B cell (primary cell): ENCODE measurements around the gene JMJD8. TPM values are rescaled to one million over a fixed set of nuclear protein-coding genes. Genes with fewer than 3 reads are reported as not detected.

ENCODE experiments used
- ATAC-seq: fragments of 200-7000 bp; cut with Tn5 transposase; one replicate; pipeline ENCODE4 v1.10.0; 2021; ENCODE audit warnings: low read depth, mild to moderate bottlenecking, moderate number of reproducible peaks, moderate library complexity
- CTCF ChIA-PET: fragments of 350-600 bp; sonication (Branson Sonifier 250); formaldehyde crosslinking; loops from one replicate; lab custom pipeline; 2021; ENCODE audit warnings: antibody characterized with exemption, inconsistent platforms; lab: Charles Lee
- POLR2A ChIA-PET: fragments of 350-600 bp; sonication (Branson Sonifier 250); formaldehyde crosslinking; loops from one replicate; lab custom pipeline; 2021; ENCODE audit warnings: antibody characterized with exemption; lab: Charles Lee
- DNase-seq: peaks from one replicate; pipeline ENCODE4 v3.0.0; 2013
- H2AFZ ChIP-seq: 2 replicates; pipeline ENCODE4 v1.6.1; 2012; ENCODE audit warnings: mild to moderate bottlenecking, low read depth, low read length; ENCODE audit not compliant: insufficient read depth, poor library complexity, severe bottlenecking
- H3K27ac ChIP-seq, 2 donors: 1 replicate in 1 of 2; 2 replicates in 1 of 2; pipeline ENCODE4 v1.5.1; 2012 to 2013; ENCODE audit warnings: low read length in 2 of 2, mild to moderate bottlenecking in 2 of 2, moderate library complexity in 1 of 2
- H3K27me3 ChIP-seq, 4 experiments: fragments of 200-600 bp in 1 of 4; sonication (generic) in 1 of 4; replicated peaks in 1 of 4; 1 replicate in 2 of 4; 2 replicates in 2 of 4; pipeline versions ENCODE4 v1.6.1 to v1.7.0; 2013 to 2016; ENCODE audit warnings: low read length in 3 of 4, mild to moderate bottlenecking in 2 of 4, mixed read lengths in 1 of 4, moderate library complexity in 1 of 4; ENCODE audit not compliant: insufficient read depth in 4 of 4, control insufficient read depth in 3 of 4; ENCODE audit errors: control extremely low read depth in 1 of 4
- H3K36me3 ChIP-seq, 2 experiments: replicated peaks in 1 of 2; 1 replicate in 1 of 2; 2 replicates in 1 of 2; pipeline versions ENCODE4 v1.6.1 to v1.7.1; 2013; ENCODE audit warnings: low read length in 1 of 2; ENCODE audit not compliant: insufficient read depth in 2 of 2, control insufficient read depth in 1 of 2; ENCODE audit errors: control extremely low read depth in 1 of 2, extremely low read depth in 1 of 2
- H3K4me1 ChIP-seq, 2 donors: fragments of 200-600 bp in 1 of 2; sonication (generic) in 1 of 2; 1 replicate in 1 of 2; 2 replicates in 1 of 2; pipeline versions ENCODE4 v1.5.1 to v1.6.1; 2013 to 2017; ENCODE audit warnings: low read length in 2 of 2; ENCODE audit not compliant: control insufficient read depth in 2 of 2, insufficient read depth in 2 of 2
- H3K4me2 ChIP-seq: replicated peaks from 2 replicates; pipeline ENCODE3; 2012; ENCODE audit warnings: mild to moderate bottlenecking, low read depth, low read length; ENCODE audit not compliant: poor library complexity, severe bottlenecking
- H3K4me3 ChIP-seq, 5 experiments: fragments of 200-600 bp in 1 of 5; sonication (generic) in 1 of 5; 1 replicate in 3 of 5; 2 replicates in 2 of 5; pipeline versions ENCODE4 v1.5.1 to v1.7.0; 2011 to 2016; ENCODE audit warnings: low read length in 4 of 5, mild to moderate bottlenecking in 4 of 5, low read depth in 2 of 5, control low read depth in 1 of 5, moderate library complexity in 1 of 5; ENCODE audit not compliant: insufficient read depth in 1 of 5; ENCODE audit errors: control extremely low read depth in 1 of 5, extremely low read depth in 1 of 5
- H3K79me2 ChIP-seq: fragments of 200-600 bp; sonication (generic); one replicate; pipeline ENCODE4 v1.6.0; 2016; ENCODE audit warnings: low read length; ENCODE audit not compliant: control insufficient read depth, insufficient read depth
- H3K9ac ChIP-seq: fragments of 200-600 bp; sonication (generic); 2 replicates; pipeline ENCODE4 v1.6.1; 2017; ENCODE audit warnings: mild to moderate bottlenecking, low read length, moderate library complexity
- H3K9me3 ChIP-seq, 3 donors: one replicate each; pipeline versions ENCODE4 v1.6.1 to v1.7.1; 2013; ENCODE audit warnings: low read length in 2 of 3; ENCODE audit not compliant: control insufficient read depth in 2 of 3, insufficient read depth in 1 of 3; ENCODE audit errors: control extremely low read depth in 1 of 3
- H4K20me1 ChIP-seq: 2 replicates; pipeline ENCODE4 v1.6.0; 2012; ENCODE audit warnings: mild to moderate bottlenecking, low read length; ENCODE audit not compliant: insufficient read depth, control insufficient read depth, poor library complexity, severe bottlenecking
- H3K27ac Mint-ChIP-seq: one replicate; pipeline ENCODE4 v1.8.0; 2021; ENCODE audit warnings: mixed read lengths
- H3K27me3 Mint-ChIP-seq: one replicate; pipeline ENCODE4 v1.8.0; 2021; ENCODE audit warnings: mixed read lengths
- H3K4me1 Mint-ChIP-seq: one replicate; pipeline ENCODE4 v1.8.0; 2021; ENCODE audit warnings: mixed read lengths
- H3K4me3 Mint-ChIP-seq: one replicate; pipeline ENCODE4 v1.8.0; 2021; ENCODE audit warnings: mixed read lengths
- H3K9me3 Mint-ChIP-seq: one replicate; pipeline ENCODE4 v1.8.0; 2022; ENCODE audit warnings: mixed read lengths; ENCODE audit not compliant: insufficient read depth
- CTCF ChIP-seq: fragments of 200-600 bp; IDR thresholded peaks from one replicate; pipeline ENCODE4 v1.8.0; 2022; ENCODE audit warnings: antibody characterized with exemption, mild to moderate bottlenecking
- EZH2 ChIP-seq: IDR thresholded peaks from 2 replicates; pipeline ENCODE4 v1.6.1; 2012; ENCODE audit warnings: borderline replicate concordance, low read depth, mild to moderate bottlenecking, moderate library complexity, low read length; ENCODE audit not compliant: insufficient read depth, poor library complexity, severe bottlenecking
- WGBS: methylation state at CpG from one replicate; pipeline ENCODE4 v1.1.5; 2013; ENCODE audit warnings: missing lambda C conversion rate; ENCODE audit not compliant: insufficient coverage; 5-methylcytosine and 5-hydroxymethylcytosine counted together
- intact Hi-C: fragments of 100-400 bp; cut with micrococcal nuclease; formaldehyde crosslinking; loops from one replicate; pipeline ENCODE4 v1.10.0; 2022
- polyA plus RNA-seq: library from polyadenylated mRNA; depleted of rRNA; stranded (reverse); fragments of >200 nt; gene quantifications from 2 replicates; pipeline ENCODE4 v1.2.3, GENCODE V29; 2012
- total RNA-seq, 2 donors: library from RNA; stranded (reverse); fragments of 120-200 nt in 1 of 2; gene quantifications; 1 replicate in 1 of 2; 2 replicates in 1 of 2; pipeline versions ENCODE4 v1.2.3 to v1.2.4, GENCODE V29; 2013 to 2022

JMJD8 gene
- total and polyA plus RNA-seq, 2 donors (not counting 1 experiment from before 2014, with no cell fraction given), result 46.3 to 69.3 TPM

- peaks cover 28% of the 10 kb centered on the region for H4K20me1 ChIP-seq
- H3K4me3 ChIP-seq, result no peak overlapping the region
- H3K9ac ChIP-seq, result no peak overlapping the region
- H3K4me2 ChIP-seq, result no peak overlapping the region
- ChIA-PET CTCF (interaction anchor here (0.6 to 2.4 kb wide), 2 partner anchors 15 to 484 kb away, joined by 3 to 7 read pairs; no protein-coding TSS in a partner anchor), POLR2A (interaction anchor here (1.6 kb wide), 1 partner anchor 17 kb away, joined by 4 read pairs; the partner anchor contains the start of gene JMJD8)
- H3K36me3 ChIP-seq, result peaks cover 0 to 16% of the 10 kb centered on the region in 2 experiments
- Mint-ChIP-seq H3K4me3 (no peak overlapping the region), H3K4me1 (peaks cover 12% of the 10 kb centered on the region), H3K27me3 (no peaks in the 10 kb centered on the region), H3K27ac (no peak overlapping the region), H3K9me3 (no peaks in the 10 kb centered on the region)
- DNase-seq (no peak), ATAC-seq (no peak)
- intact Hi-C loops, result loop anchor here (2.0 to 5.0 kb wide), 2 partner anchors 18 to 274 kb away; partner anchors contain the start of gene WDR90
- no peaks in the 10 kb centered on the region for H3K9me3 ChIP-seq
- H3K4me1 ChIP-seq, result peaks cover 15 to 28% of the 10 kb centered on the region in 2 donors
- H3K27ac ChIP-seq, result no peak overlapping the region
- no peak overlapping the region for H2AFZ ChIP-seq
- WGBS, result 89% methylated on average over 13 of the region's 13 CpGs
- TF ChIP-seq EZH2 (no peak), CTCF (no peak)
- no peaks in the 10 kb centered on the region for H3K27me3 ChIP-seq
- H3K79me2 ChIP-seq, result peaks cover 5% of the 10 kb centered on the region
Measured at GRCh38 chr16:666572-666971, 17.6 kb downstream of the JMJD8 start.

GRCh38 chr16:662597-662996 lies 21.5 kb downstream of the JMJD8 start:
- Histone ChIP-seq H3K4me3 (no peak overlapping the region), H2AFZ (no peak overlapping the region), H3K4me1 (peaks cover 16 to 28% of the 10 kb centered on the region in 2 donors), H3K4me2 (no peak overlapping the region), H3K9me3 (no peaks in the 10 kb centered on the region), H3K27ac (no peak overlapping the region), H3K9ac (no peak overlapping the region), H3K36me3 (no peaks in the 10 kb centered on the region), H3K79me2 (no peaks in the 10 kb centered on the region), H3K27me3 (no peaks in the 10 kb centered on the region), H4K20me1 (no peaks in the 10 kb centered on the region)
- intact Hi-C loops, result no loop called here
- POLR2A ChIA-PET, result no interaction called here
- Mint-ChIP-seq H3K4me3 (no peak overlapping the region), H3K27ac (no peak overlapping the region), H3K27me3 (no peaks in the 10 kb centered on the region), H3K9me3 (no peaks in the 10 kb centered on the region), H3K4me1 (peaks cover 13% of the 10 kb centered on the region)
- no peak for DNase-seq
- ATAC-seq, result no peak
- TF ChIP-seq EZH2 (no peak), CTCF (no peak)
- WGBS, result 95% methylated on average over 21 of the region's 21 CpGs
- CTCF ChIA-PET, result interaction anchor here (1.1 to 1.2 kb wide), 3 partner anchors 11 to 72 kb away, joined by 3 to 5 read pairs (median 4); partner anchors contain the start of gene METTL26
